HCT116 (cell line): Measurements from ENCODE around the gene CD99. TPM values are rescaled to one million over a fixed set of nuclear protein-coding genes. Genes with fewer than 3 reads are reported as not detected.
"Not testable (repeated sequence)": the region's sequence is repeated elsewhere in the genome, so short reads cannot be mapped to it uniquely, and the experiment has no call there.

ENCODE experiments used
- ATAC-seq: fragments of 200-7000 bp; cut with Tn5 transposase; 2 replicates; pipeline ENCODE4 v1.9.1; 2020; ENCODE audit warnings: mild to moderate bottlenecking, moderate library complexity
- BruUV-seq: library from RNA; stranded (reverse); fragments of 400-500 nt; replicated peaks from 2 replicates; lab custom pipeline; 2021; lab: Mats Ljungman, UMichigan
- CTCF ChIA-PET: fragments of 300-600 bp; sonication (Branson Sonifier 250); formaldehyde crosslinking; loops from one replicate; lab custom pipeline; 2021; ENCODE audit warnings: antibody characterized with exemption; lab: Charles Lee
- POLR2A ChIA-PET: fragments of 300-600, 350-600 bp; sonication (Branson Sonifier 250); formaldehyde crosslinking; loops from one replicate; lab custom pipeline; 2021; ENCODE audit warnings: antibody characterized with exemption; lab: Charles Lee
- RAD21 ChIA-PET, 2 experiments: fragments of 300-600 bp; sonication (Branson Sonifier 250); formaldehyde crosslinking; loops; one replicate each; lab custom pipeline; 2023; ENCODE audit warnings: low total read pairs in 2 of 2; ENCODE audit not compliant: uncharacterized antibody in 2 of 2, unreplicated experiment in 2 of 2, low non-redundant PET in 1 of 2; lab: Charles Lee
- DNase-seq: peaks from one replicate; pipeline ENCODE4 v3.0.0-alpha.2; 2010; ENCODE audit warnings: low read depth, low spot score
- H2AFZ ChIP-seq: fragments of 200-600 bp; shearing (Covaris generic), sonication (generic); 2 replicates; pipeline ENCODE4 v1.6.1; 2017; ENCODE audit warnings: low read depth, mixed run types, mixed read lengths, antibody characterized with exemption, low read length; ENCODE audit not compliant: poor library complexity, severe bottlenecking
- H3K27ac ChIP-seq: 2 replicates; pipeline ENCODE4 v1.5.1; 2012; ENCODE audit warnings: low read depth, low read length
- H3K27me3 ChIP-seq: fragments of 200-600 bp; sonication (generic); 2 replicates; pipeline ENCODE4 v1.6.1; 2016; ENCODE audit warnings: mixed run types, low read length, mixed read lengths; ENCODE audit not compliant: insufficient read depth
- H3K36me3 ChIP-seq, 2 experiments: fragments of 200-500 bp in 1 of 2; fragments of 200-600 bp in 1 of 2; sonication (Bioruptor generic) in 1 of 2; sonication (generic) in 1 of 2; 2 replicates each; pipeline versions ENCODE4 v1.5.1 to v1.6.1; 2014 to 2016; ENCODE audit warnings: low read length in 2 of 2, inconsistent platforms in 1 of 2, mixed read lengths in 1 of 2, mixed run types in 1 of 2; ENCODE audit not compliant: insufficient read depth in 2 of 2, control insufficient read depth in 1 of 2
- H3K4me1 ChIP-seq, 2 experiments: fragments of 200-600 bp in 1 of 2; sonication (generic) in 1 of 2; 2 replicates each; pipeline versions ENCODE4 v1.5.1 to v1.6.1; 2012 to 2017; ENCODE audit warnings: low read length in 2 of 2, inconsistent platforms in 1 of 2, mild to moderate bottlenecking in 1 of 2, mixed read lengths in 1 of 2, mixed run types in 1 of 2, moderate library complexity in 1 of 2; ENCODE audit not compliant: insufficient read depth in 2 of 2, control insufficient read depth in 1 of 2
- H3K4me2 ChIP-seq: fragments of 200-600 bp; sonication (generic); 2 replicates; pipeline ENCODE4 v1.6.1; 2017; ENCODE audit warnings: mixed run types, low read length, mixed read lengths
- H3K4me3 ChIP-seq, 2 experiments: fragments of 200-600 bp in 1 of 2; sonication (generic) in 1 of 2; replicated peaks in 1 of 2; 2 replicates each; pipeline ENCODE4 v1.5.1; 2011 to 2016; ENCODE audit warnings: low read length in 2 of 2, control low read depth in 1 of 2, low read depth in 1 of 2, mild to moderate bottlenecking in 1 of 2, mixed read lengths in 1 of 2, mixed run types in 1 of 2
- H3K79me2 ChIP-seq: fragments of 200-600 bp; sonication (generic); 2 replicates; pipeline ENCODE4 v1.6.1; 2017; ENCODE audit warnings: mild to moderate bottlenecking, mixed run types, low read length, moderate library complexity, mixed read lengths; ENCODE audit not compliant: insufficient read depth
- H3K9ac ChIP-seq: fragments of 200-600 bp; sonication (generic); 2 replicates; pipeline ENCODE4 v1.6.1; 2016; ENCODE audit warnings: low read length, mixed read lengths
- H3K9me2 ChIP-seq: fragments of 200-600 bp; sonication (generic), shearing (Covaris generic); 2 replicates; pipeline ENCODE4 v1.6.1; 2017; ENCODE audit warnings: mixed run types, mild to moderate bottlenecking, moderate library complexity; ENCODE audit not compliant: insufficient read depth
- H3K9me3 ChIP-seq, 2 experiments: fragments of 200-500 bp in 1 of 2; fragments of 200-600 bp in 1 of 2; sonication (Bioruptor generic) in 1 of 2; sonication (generic) in 1 of 2; 2 replicates each; pipeline ENCODE4 v1.6.1; 2014 to 2017; ENCODE audit warnings: low read length in 2 of 2, mixed read lengths in 2 of 2, inconsistent platforms in 1 of 2, low read depth in 1 of 2, mild to moderate bottlenecking in 1 of 2, mixed run types in 1 of 2, moderate library complexity in 1 of 2; ENCODE audit not compliant: control insufficient read depth in 1 of 2, insufficient read depth in 1 of 2
- H4K20me1 ChIP-seq: fragments of 200-600 bp; sonication (generic), shearing (Covaris generic); 2 replicates; pipeline ENCODE4 v1.6.1; 2017; ENCODE audit warnings: mixed run types, mild to moderate bottlenecking, moderate library complexity; ENCODE audit not compliant: insufficient read depth
- CEBPB ChIP-seq: IDR thresholded peaks from 2 replicates; pipeline ENCODE4 v1.6.1; 2012; ENCODE audit warnings: low read depth
- EGR1 ChIP-seq: IDR thresholded peaks from 2 replicates; pipeline ENCODE4 v1.6.1; 2012; ENCODE audit warnings: low read depth
- ELF1 ChIP-seq: IDR thresholded peaks from 2 replicates; pipeline ENCODE4 v1.6.1; 2012; ENCODE audit warnings: low read depth, borderline replicate concordance
- EZH2 ChIP-seq: fragments of 200-600 bp; sonication (generic); IDR thresholded peaks from 2 replicates; pipeline ENCODE4 v1.6.1; 2017; ENCODE audit warnings: antibody characterized with exemption, mixed run types
- FOSL1 ChIP-seq: IDR thresholded peaks from 2 replicates; pipeline ENCODE4 v1.6.1; 2012; ENCODE audit warnings: low read depth
- JUND ChIP-seq: IDR thresholded peaks from 2 replicates; pipeline ENCODE4 v1.6.1; 2012
- SP1 ChIP-seq: IDR thresholded peaks from 2 replicates; pipeline ENCODE4 v1.6.1; 2012; ENCODE audit warnings: low read depth
- ZBTB33 ChIP-seq: IDR thresholded peaks from 2 replicates; pipeline ENCODE4 v1.6.1; 2011; ENCODE audit warnings: mild to moderate bottlenecking, low read length, moderate library complexity; ENCODE audit not compliant: insufficient replicate concordance; ENCODE audit errors: extremely low read depth
- ZFX ChIP-seq: fragments of 450-650 bp; IDR thresholded peaks from 2 replicates; pipeline ENCODE4 v1.6.1; 2017
- ZNF274 ChIP-seq: fragments of 200-500 bp; sonication (Bioruptor generic); IDR thresholded peaks from 2 replicates; pipeline ENCODE4 v1.6.1; 2014; ENCODE audit warnings: mild to moderate bottlenecking, low read depth, low read length, inconsistent platforms
- intact Hi-C: fragments of 100-400 bp; cut with micrococcal nuclease; formaldehyde crosslinking; loops from 2 replicates; pipeline ENCODE4 v1.10.0; 2022
- total RNA-seq: library from RNA; stranded (reverse); gene quantifications from one replicate; pipeline ENCODE4 v1.2.1, GENCODE V29; 2021; ENCODE audit not compliant: unreplicated experiment

CD99 gene
- total RNA-seq, 1 experiment from 2014 or later = 59.6 TPM

- no peak for TF ChIP-seq EGR1
- TF ChIP-seq ELF1 = no peak
- no peak for TF ChIP-seq FOSL1
- TF ChIP-seq ZNF274 = no peak
- no peak for TF ChIP-seq EZH2
- TF ChIP-seq SP1 = no peak
- no peak for TF ChIP-seq ZBTB33
- no peak for TF ChIP-seq CEBPB
- no peak for TF ChIP-seq ZFX
- no peak for TF ChIP-seq JUND
- intact Hi-C loops = no loop called here
- Histone ChIP-seq H3K27me3 (no peaks in the 10 kb centered on the region), H3K36me3 (no peaks in the 10 kb centered on the region), H3K27ac (no peak overlapping the region), H3K4me2 (no peak overlapping the region), H3K4me1 (peaks cover 0 to 9% of the 10 kb centered on the region in 2 experiments; a peak in 1 of 4 replicates), H2AFZ (no peak overlapping the region), H4K20me1 (no peaks in the 10 kb centered on the region), H3K9ac (no peak overlapping the region), H3K9me3 (no peaks in the 10 kb centered on the region), H3K4me3 (no peak overlapping the region), H3K79me2 (no peaks in the 10 kb centered on the region), H3K9me2 (no peaks in the 10 kb centered on the region)
- POLR2A ChIA-PET = no interaction called here
- DNase-seq (no peak), ATAC-seq (no peak)
- RAD21 ChIA-PET = no interaction called here
- no TSS peak for BruUV-seq
- CTCF ChIA-PET = no interaction called here
Measured at GRCh38 chrX:2769615-2770014, 78.5 kb downstream of the CD99 start.

- BruUV-seq, H3K36me3 ChIP-seq, H3K4me3 ChIP-seq, H3K9ac ChIP-seq, ATAC-seq, H3K79me2 ChIP-seq, RAD21 ChIA-PET, H3K9me2 ChIP-seq, H4K20me1 ChIP-seq, H3K4me1 ChIP-seq, H3K4me2 ChIP-seq, CTCF ChIA-PET, H3K27me3 ChIP-seq, intact Hi-C loops, H2AFZ ChIP-seq, DNase-seq, POLR2A ChIA-PET, H3K27ac ChIP-seq, H3K9me3 ChIP-seq: not testable (repeated sequence)
Measured at GRCh38 chrX:2773166-2774055, 82.3 kb downstream of the CD99 start.
